Kidney (tissue), 14 donors: Measurements from ENCODE around the gene ITM2C. TPM values are rescaled to one million over a fixed set of nuclear protein-coding genes. Genes with fewer than 3 reads are reported as not detected.

Experiments
- DNase-seq, 5 donors: peaks; one replicate each; pipeline ENCODE4 v3.0.0-alpha.2; 2013 to 2020
- FAIRE-seq: peaks from 2 replicates; lab custom pipeline; 2012; peaks lifted over from hg19 to GRCh38; lab: Jason Lieb, UNC
- H3K27ac ChIP-seq, 2 donors: one replicate each; pipeline ENCODE4 v1.7.0; 2013; ENCODE audit warnings: low read depth in 2 of 2, low read length in 2 of 2, inconsistent platforms in 1 of 2
- H3K27me3 ChIP-seq: one replicate; pipeline ENCODE4 v1.7.1; 2013; ENCODE audit warnings: low read length, inconsistent platforms; ENCODE audit not compliant: control insufficient read depth, insufficient read depth
- H3K36me3 ChIP-seq, 3 donors: one replicate each; pipeline versions ENCODE4 v1.7.0 to v1.7.1; 2013; ENCODE audit warnings: low read length in 3 of 3, control low read depth in 1 of 3, inconsistent platforms in 1 of 3; ENCODE audit not compliant: insufficient read depth in 3 of 3, control insufficient read depth in 2 of 3
- H3K4me1 ChIP-seq, 3 donors: one replicate each; pipeline versions ENCODE4 v1.7.0 to v1.7.1; 2013; ENCODE audit warnings: low read length in 3 of 3, inconsistent platforms in 1 of 3, low read depth in 1 of 3; ENCODE audit not compliant: control insufficient read depth in 2 of 3, insufficient read depth in 2 of 3
- H3K4me3 ChIP-seq, 3 donors: one replicate each; pipeline versions ENCODE4 v1.7.0 to v1.8.1; 2013; ENCODE audit warnings: low read length in 3 of 3, control low read depth in 1 of 3, inconsistent platforms in 1 of 3
- H3K9ac ChIP-seq, 3 donors: one replicate each; pipeline versions ENCODE4 v1.7.0 to v1.7.1; 2013; ENCODE audit warnings: low read length in 3 of 3, control low read depth in 1 of 3, inconsistent platforms in 1 of 3
- H3K9me3 ChIP-seq, 3 donors: one replicate each; pipeline versions ENCODE4 v1.7.0 to v1.7.1; 2013; ENCODE audit warnings: low read length in 3 of 3, control low read depth in 1 of 3, inconsistent platforms in 1 of 3; ENCODE audit not compliant: control insufficient read depth in 2 of 3, insufficient read depth in 1 of 3
- intact Hi-C: fragments of 100-400 bp; cut with DNase I; formaldehyde crosslinking; loops from one replicate; pipeline ENCODE4 v1.11.1; 2022
- polyA plus RNA-seq: library from polyadenylated mRNA; stranded (reverse); fragments of 350-450 nt; fragmentation: Illumina TruSeq; extraction: RNeasy Lipid Tissue Mini Kit (QIAGEN cat#74804); gene quantifications from one replicate; pipeline ENCODE4 v1.2.3, GENCODE V29; 2014; ENCODE audit warnings: low read depth, low replicate concordance; ENCODE audit not compliant: insufficient read depth
- total RNA-seq: library from RNA; stranded (reverse); fragmentation: NEBNext Ultra II Directional; extraction: Animal tissue kit (Norgen Biotek cat#: 25700); gene quantifications from one replicate; pipeline ENCODE4 v1.2.1, GENCODE V29; 2021
- TF ChIP-seq, protein P1 (sequence below): IDR thresholded peaks from 3 replicates; pipeline ENCODE4 v1.5.1; 2012; ENCODE audit warnings: mild to moderate bottlenecking, moderate library complexity, borderline replicate concordance; ENCODE audit not compliant: insufficient read depth; ENCODE audit errors: extremely low read depth
- donor health status: control.
- donor health status: control.
- donor health status: control.
- donor health status: control.
- donor health status: control.
- donor health status: DM: yes; HTN: yes; CAD: no.
- donor health status: Normal renal cell carcinoma (clear cell type).

ITM2C gene
- total and polyA plus RNA-seq, 2 donors from 2014 or later: 308 to 1,131 TPM

DNA sequence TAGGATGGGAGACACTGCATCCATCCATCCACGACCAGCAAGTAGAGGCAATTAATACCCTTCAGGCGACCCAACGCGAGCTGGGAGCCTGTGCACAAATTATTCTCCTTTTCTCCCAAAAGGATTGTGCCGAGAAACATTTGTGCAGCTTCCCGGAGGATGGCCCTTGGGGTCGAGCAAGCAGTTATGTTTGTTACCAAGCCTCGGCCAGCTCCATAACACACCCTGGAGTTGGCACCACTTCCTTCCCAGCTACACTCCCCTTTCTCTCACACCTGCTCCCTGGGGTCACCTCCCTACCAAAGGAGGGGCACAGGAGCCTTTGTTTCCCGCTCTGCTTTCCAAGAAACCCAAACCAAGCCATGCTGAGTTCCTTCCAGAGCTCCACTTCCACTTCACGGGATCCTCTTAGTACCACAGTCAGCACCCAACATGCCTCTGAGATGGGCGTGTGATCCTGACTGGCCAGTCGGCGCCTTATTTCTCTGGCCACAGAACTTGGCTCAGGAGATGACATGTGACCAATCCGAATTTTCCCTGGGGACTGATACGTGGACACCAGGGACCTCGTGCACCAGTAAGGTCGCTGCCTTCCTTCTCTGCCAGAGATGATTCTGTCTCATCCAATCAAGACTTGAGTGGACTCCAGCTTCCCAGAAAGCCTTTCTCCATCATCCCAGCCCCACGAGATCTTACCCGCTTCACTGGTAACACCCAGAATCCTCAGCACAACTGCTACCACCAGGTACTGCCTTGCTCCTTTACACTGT is 31.8 kb downstream of the ITM2C start:
- Histone ChIP-seq H3K4me1 (peaks cover 0 to 7% (median 0%) of the 10 kb centered on the region in 3 donors), H3K36me3 (no peaks in the 10 kb centered on the region), H3K27ac (no peak overlapping the region), H3K9ac (no peak overlapping the region), H3K4me3 (no peak overlapping the region), H3K9me3 (no peaks in the 10 kb centered on the region), H3K27me3 (no peaks in the 10 kb centered on the region)
- DNase-seq (peak in 3 of 5 donors; percentile 8 to 38 (median 29)), FAIRE-seq (no peak)
- TF ChIP-seq, protein P1, sequence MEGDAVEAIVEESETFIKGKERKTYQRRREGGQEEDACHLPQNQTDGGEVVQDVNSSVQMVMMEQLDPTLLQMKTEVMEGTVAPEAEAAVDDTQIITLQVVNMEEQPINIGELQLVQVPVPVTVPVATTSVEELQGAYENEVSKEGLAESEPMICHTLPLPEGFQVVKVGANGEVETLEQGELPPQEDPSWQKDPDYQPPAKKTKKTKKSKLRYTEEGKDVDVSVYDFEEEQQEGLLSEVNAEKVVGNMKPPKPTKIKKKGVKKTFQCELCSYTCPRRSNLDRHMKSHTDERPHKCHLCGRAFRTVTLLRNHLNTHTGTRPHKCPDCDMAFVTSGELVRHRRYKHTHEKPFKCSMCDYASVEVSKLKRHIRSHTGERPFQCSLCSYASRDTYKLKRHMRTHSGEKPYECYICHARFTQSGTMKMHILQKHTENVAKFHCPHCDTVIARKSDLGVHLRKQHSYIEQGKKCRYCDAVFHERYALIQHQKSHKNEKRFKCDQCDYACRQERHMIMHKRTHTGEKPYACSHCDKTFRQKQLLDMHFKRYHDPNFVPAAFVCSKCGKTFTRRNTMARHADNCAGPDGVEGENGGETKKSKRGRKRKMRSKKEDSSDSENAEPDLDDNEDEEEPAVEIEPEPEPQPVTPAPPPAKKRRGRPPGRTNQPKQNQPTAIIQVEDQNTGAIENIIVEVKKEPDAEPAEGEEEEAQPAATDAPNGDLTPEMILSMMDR: no peak
- intact Hi-C loops: no loop called here

DNA sequence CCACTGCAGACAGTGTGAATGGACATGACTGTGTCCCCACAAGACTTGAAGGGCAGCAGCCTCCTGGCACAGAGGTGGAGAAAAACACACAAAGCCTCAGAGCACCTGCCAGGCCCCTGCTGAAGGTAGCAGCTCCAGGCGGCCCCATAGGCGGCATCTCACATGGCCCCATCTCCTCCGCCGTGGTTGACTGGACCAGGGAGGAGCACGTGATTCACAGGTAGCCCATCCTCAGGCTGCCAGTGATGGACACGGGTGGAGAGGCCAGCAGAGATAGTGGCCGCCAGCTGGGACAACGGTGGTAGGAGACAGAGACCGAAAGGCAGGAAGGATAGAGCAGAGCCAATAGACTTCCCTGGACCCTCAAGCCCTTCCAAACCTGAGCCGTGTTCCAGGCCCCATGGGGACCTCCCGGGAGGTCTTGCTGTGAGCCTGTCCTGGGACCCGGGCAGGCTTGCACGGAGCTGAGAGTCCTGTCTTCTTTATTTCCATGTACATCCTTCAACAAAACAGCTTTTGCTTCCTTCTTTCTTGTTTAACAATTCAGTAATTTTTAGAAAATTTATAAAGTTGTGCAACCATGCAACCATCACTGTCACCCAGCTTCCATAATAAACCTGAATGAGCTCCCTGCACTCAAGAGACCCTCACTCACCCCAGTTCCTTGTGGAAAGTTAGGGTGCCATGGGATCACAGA is 33.4 kb downstream of the ITM2C start:
- no peak overlapping the region for H3K9ac ChIP-seq
- FAIRE-seq (no peak), DNase-seq (peak in 2 of 5 donors; percentile 7 to 43)
- H3K4me3 ChIP-seq: no peak overlapping the region
- no peak overlapping the region for H3K27ac ChIP-seq
- no peaks in the 10 kb centered on the region for H3K36me3 ChIP-seq
- H3K9me3 ChIP-seq: no peaks in the 10 kb centered on the region
- H3K4me1 ChIP-seq: peaks cover 0 to 7% (median 0%) of the 10 kb centered on the region in 3 donors
- intact Hi-C loops: no loop called here
- H3K27me3 ChIP-seq: no peaks in the 10 kb centered on the region
- TF ChIP-seq, protein P1: no peak

DNA sequence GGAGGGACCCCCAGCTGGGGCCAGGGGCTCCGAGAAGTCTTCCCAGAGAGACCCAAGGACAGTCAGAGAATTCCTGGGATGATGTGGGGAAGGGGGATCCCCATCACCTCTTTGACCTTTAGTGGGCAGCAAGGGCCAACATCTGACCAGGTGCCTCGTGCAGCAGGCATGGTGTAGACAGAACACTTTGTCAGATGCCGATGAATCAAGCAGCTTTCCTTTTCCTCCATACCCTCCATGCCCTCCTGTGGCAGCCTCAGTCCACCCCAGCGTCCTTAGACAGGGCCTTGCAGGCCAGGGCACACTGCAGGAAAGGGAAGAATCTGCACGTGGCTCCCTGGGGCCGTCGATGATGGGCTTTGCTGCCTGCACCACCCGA is 34.0 kb downstream of the ITM2C start:
- H3K27me3 ChIP-seq: no peaks in the 10 kb centered on the region
- no peak overlapping the region for H3K9ac ChIP-seq
- intact Hi-C loops: no loop called here
- no peaks in the 10 kb centered on the region for H3K9me3 ChIP-seq
- no peak overlapping the region for H3K27ac ChIP-seq
- peaks cover 0 to 7% (median 0%) of the 10 kb centered on the region in 3 donors for H3K4me1 ChIP-seq
- TF ChIP-seq, protein P1: no peak
- FAIRE-seq (no peak), DNase-seq (peak in 2 of 5 donors; percentile 8 to 40)
- no peak overlapping the region for H3K4me3 ChIP-seq
- H3K36me3 ChIP-seq: no peaks in the 10 kb centered on the region
